Measurements from ENCODE around the gene ICA1L.
A peak's percentile ranks its signal among the peaks of the same experiment; 100 is the strongest.

Gene ICA1L

DNA sequence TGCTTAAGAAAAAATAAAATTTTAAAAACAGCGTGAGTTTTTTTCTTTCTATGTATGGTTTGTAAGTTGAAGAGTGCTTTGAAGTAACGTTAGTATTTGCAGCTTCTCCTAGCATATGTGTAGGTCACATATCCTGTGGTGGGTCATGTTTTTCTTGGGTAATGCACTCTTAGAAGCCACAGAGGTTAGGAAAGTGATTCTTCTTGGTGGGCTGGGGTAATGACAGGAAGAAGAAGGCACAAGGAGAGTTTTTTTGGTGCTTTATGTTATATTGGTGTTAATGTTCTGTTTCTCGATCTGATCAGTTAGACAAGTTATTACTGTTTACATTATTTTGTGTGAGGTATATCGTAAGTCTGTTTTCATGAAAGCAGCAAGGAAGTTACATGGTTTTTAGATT is 109.0 kb downstream of the ICA1L start:
- H3K27ac ChIP-seq = no peak overlapping the region
- TF ChIP-seq CTCF (IDR thresholded peaks at IDR 0.05) (no peak), ZFX (IDR thresholded peaks at IDR 0.05; ENCODE audit: borderline replicate concordance) (no peak)

DNA sequence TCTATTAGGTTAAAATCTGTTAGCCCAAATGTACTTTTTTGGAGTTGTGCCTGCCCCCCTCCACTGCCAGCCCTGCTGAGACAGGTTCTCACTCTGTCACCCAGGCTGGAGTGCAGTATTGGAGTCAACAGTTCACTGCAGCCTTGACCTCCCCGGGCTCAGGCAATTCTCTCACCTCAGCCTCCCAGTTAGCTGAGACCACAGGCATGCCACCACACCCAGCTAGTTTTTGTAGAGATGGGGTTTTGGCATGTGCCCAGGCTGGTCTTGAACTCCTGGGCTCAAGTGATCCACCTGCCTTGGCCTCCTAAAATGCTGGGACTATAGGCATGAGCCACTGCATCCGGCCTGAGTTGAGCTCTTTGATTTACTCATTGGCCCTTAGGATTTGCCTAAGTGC is 110.7 kb downstream of the ICA1L start:
- no peak overlapping the region for H3K27ac ChIP-seq
- TF ChIP-seq CTCF (IDR thresholded peaks at IDR 0.05) (no peak), ZFX (IDR thresholded peaks at IDR 0.05; ENCODE audit: borderline replicate concordance) (no peak)

DNA sequence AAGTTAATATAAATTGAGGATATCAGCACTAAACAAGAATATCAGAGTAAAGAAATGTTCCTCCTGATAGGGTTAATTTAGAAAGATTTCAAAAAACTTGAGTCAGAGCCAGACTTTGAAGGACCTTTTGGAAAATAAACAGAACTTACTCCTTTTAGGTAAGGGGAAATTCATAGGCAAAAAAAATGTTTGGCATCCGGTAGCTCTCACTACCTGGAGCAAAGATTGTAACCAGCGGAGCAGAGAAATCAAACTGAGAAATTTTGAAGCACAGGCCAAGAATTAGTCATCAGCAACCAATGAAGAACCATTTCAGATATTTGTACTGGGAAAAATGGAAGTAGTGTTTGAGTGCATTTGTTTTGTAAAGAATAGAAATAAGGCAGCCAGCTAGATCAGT is 113.0 kb downstream of the ICA1L start:
- TF ChIP-seq ZFX (IDR thresholded peaks at IDR 0.05; ENCODE audit: borderline replicate concordance) = no peak
- TF ChIP-seq CTCF (IDR thresholded peaks at IDR 0.05) = no peak
- H3K27ac ChIP-seq = peak overlapping the region; percentile 35

GRCh38 chr2:202758128-202758527 is 113.4 kb downstream of the ICA1L start:
- H3K27ac ChIP-seq = peak overlapping the region; percentile 35

GRCh38 chr2:202757339-202757738 is 114.2 kb downstream of the ICA1L start:
- TF ChIP-seq CTCF (IDR thresholded peaks at IDR 0.05) = no peak
- TF ChIP-seq ZFX (IDR thresholded peaks at IDR 0.05; ENCODE audit: borderline replicate concordance) = no peak
- H3K27ac ChIP-seq = peak overlapping the region; percentile 35; the same call in 1 of the 2 replicates

More at GRCh38 chr2:202758128-202758527, 113.4 kb downstream of the ICA1L start:
- TF ChIP-seq ZFX (IDR thresholded peaks at IDR 0.05; ENCODE audit: borderline replicate concordance) (no peak), CTCF (IDR thresholded peaks at IDR 0.05) (no peak)

DNA sequence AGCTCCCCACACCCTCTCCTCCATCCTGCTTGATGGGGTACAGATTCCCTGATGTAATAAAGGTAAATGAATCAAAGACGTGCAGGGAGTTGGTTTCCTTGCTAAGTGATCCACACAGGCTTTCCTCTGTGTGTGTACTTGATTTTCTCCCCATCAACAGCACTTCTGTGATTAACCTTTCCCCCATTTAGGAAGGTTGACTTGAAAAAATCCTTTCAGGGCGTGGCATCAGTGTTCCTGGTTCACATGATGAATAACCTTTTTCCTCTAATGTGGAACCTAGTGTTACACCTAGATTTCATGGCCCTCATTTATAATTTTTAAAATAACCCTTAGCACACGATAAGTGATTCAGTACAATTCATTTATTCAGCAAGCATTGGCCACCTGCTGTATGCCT is 115.0 kb downstream of the ICA1L start:
- no peak for TF ChIP-seq ZFX (IDR thresholded peaks at IDR 0.05; ENCODE audit: borderline replicate concordance)
- no peak for TF ChIP-seq CTCF (IDR thresholded peaks at IDR 0.05)
- H3K27ac ChIP-seq = no peak overlapping the region

DNA sequence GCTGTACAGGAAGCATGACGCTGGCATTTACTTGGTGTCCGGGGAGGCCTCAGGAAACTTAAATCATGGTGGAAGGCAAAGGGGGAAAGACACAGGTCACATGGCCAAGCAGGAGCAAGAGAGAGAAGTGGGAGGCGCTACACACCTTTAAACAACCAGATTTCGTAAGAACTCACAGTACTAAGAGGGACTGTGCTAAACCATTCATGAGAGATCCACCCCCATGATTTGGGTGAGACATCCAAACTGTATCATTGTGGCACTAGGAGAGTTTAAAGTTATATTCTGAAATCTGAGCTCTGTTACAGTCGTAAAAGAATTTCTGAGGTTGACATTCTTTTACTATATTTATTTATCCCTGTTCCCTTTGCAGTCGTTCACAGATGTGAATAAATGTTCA is 116.6 kb downstream of the ICA1L start:
- TF ChIP-seq CTCF (IDR thresholded peaks at IDR 0.05) = no peak
- no peak for TF ChIP-seq ZFX (IDR thresholded peaks at IDR 0.05; ENCODE audit: borderline replicate concordance)
- H3K27ac ChIP-seq = no peak overlapping the region

Data from 22Rv1 (cell line).